ENCODE results near the gene UBE2I. TPM values are rescaled to one million over a fixed set of nuclear protein-coding genes. Genes with fewer than 3 reads are reported as not detected.
A peak's percentile ranks its signal among the peaks of the same experiment; 100 is the strongest.

The UBE2I gene
- total and polyA plus RNA-seq, 7 donors, result 38.4 to 95.3 (median 54.5) TPM

DNA sequence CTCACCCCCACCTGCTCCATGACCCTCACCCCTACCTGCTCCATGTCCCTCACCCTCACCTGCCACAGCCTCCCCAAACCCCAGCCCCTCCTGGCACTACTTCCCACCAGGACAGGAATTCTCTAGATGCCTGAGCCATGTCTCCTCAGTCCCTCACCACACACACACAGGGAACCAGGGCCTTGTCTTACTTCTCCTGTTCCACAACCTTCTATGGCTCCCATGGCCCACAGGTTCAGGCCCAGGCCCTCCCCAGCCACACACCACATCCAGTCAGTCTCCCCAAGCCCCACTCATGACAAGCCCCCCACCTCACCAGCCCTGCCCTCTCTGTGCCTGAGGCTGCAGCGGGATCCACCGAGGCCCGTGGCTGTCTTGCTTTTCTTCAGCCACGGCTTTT, 3.1 kb upstream of the UBE2I start:
- DNase-seq, result no peak
- H3K4me3 ChIP-seq, result no peak overlapping the region
- intact Hi-C loops (cut with DNase I), result loop anchor here (5.0 kb wide), 1 partner anchor 961 kb away; the partner anchor contains the start of gene RNPS1
- no peaks in the 10 kb centered on the region for H3K36me3 ChIP-seq
- H3K27me3 ChIP-seq, result peaks cover under 1 to 30% (median 16%) of the 10 kb centered on the region in 3 donors
- H3K4me1 ChIP-seq, result peaks cover 0 to 13% (median 11%) of the 10 kb centered on the region in 4 donors
- no peak for TF ChIP-seq POLR2A (IDR thresholded peaks at IDR 0.05)
- TF ChIP-seq POLR2AphosphoS5 (IDR thresholded peaks at IDR 0.05), result no peak
- no peak overlapping the region for H3K27ac ChIP-seq
- 69% methylated on average over 4 of the region's 4 CpGs for WGBS, 2 donors
- no peaks in the 10 kb centered on the region for H3K9me3 ChIP-seq

DNA sequence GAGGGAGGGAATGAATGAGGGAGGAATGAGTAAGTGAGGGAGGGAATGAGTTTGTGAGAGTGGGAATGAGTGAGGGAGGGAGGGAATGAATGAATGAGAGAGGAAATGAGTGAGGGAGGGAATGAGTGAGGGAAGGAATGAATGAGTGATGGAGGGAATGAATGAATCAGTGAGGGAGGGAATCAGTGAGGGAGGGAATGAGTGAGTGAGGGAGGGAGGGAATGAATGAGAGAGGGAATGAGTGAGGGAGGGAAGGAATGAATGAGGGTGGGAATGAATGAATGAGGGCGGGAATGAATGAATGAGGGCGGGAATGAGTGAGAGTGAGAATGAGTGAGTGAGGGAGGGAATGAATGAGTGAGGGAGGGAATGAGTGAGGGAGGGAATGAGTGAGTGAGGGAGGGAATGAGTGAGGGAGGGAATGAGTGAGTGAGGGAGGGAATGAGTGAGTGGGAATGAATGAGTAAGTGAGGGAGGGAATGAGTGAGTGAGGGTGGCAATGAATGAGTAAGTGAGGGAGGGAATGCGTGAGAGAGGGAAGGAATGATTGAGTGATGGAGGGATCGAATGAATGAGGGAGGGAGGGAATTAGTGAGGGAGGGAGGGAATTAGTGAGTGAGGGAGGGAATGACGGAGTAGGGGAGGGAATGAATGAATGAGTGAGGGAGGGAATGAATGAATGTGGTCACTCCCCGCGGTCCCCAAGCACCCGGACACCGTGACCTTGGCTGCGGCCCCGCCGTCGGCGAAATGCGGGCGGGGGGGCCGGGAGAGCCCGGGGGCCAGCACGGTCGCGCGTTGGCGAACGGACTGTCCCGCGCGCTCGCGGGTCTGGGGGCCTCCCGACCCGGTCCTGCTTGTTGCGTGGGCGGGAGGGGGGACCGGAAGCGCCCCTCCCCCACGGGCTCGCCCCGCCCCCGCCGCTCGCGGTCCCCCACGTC, 1.1 kb upstream of the UBE2I start:
- TF ChIP-seq, protein P1, sequence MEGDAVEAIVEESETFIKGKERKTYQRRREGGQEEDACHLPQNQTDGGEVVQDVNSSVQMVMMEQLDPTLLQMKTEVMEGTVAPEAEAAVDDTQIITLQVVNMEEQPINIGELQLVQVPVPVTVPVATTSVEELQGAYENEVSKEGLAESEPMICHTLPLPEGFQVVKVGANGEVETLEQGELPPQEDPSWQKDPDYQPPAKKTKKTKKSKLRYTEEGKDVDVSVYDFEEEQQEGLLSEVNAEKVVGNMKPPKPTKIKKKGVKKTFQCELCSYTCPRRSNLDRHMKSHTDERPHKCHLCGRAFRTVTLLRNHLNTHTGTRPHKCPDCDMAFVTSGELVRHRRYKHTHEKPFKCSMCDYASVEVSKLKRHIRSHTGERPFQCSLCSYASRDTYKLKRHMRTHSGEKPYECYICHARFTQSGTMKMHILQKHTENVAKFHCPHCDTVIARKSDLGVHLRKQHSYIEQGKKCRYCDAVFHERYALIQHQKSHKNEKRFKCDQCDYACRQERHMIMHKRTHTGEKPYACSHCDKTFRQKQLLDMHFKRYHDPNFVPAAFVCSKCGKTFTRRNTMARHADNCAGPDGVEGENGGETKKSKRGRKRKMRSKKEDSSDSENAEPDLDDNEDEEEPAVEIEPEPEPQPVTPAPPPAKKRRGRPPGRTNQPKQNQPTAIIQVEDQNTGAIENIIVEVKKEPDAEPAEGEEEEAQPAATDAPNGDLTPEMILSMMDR (IDR thresholded peaks at IDR 0.05), result no peak
- TF ChIP-seq POLR2AphosphoS5 (IDR thresholded peaks at IDR 0.05) (no peak), POLR2A (IDR thresholded peaks at IDR 0.05) (no peak), EP300 (IDR thresholded peaks at IDR 0.05) (no peak)
- 4% methylated on average over 42 of the region's 43 CpGs for WGBS, 2 donors
- H3K9me3 ChIP-seq, result no peaks in the 10 kb centered on the region
- peak overlapping the region; percentile 88 to 95 (median 94) for H3K27ac ChIP-seq
- peaks cover 0 to 10% (median 0%) of the 10 kb centered on the region in 3 donors for H3K27me3 ChIP-seq
- no peak for DNase-seq
- intact Hi-C loops (cut with DNase I), result loop anchor here (2.0 to 5.0 kb wide), 2 partner anchors 100 to 959 kb away; partner anchors contain the start of gene RNPS1
- H3K36me3 ChIP-seq, result peaks cover 0 to 10% (median 0%) of the 10 kb centered on the region in 4 donors
- H3K4me1 ChIP-seq, result peaks cover 0 to 32% (median 30%) of the 10 kb centered on the region in 4 donors
- peak overlapping the region; percentile 58 to 84 (median 73) for H3K4me3 ChIP-seq

DNA sequence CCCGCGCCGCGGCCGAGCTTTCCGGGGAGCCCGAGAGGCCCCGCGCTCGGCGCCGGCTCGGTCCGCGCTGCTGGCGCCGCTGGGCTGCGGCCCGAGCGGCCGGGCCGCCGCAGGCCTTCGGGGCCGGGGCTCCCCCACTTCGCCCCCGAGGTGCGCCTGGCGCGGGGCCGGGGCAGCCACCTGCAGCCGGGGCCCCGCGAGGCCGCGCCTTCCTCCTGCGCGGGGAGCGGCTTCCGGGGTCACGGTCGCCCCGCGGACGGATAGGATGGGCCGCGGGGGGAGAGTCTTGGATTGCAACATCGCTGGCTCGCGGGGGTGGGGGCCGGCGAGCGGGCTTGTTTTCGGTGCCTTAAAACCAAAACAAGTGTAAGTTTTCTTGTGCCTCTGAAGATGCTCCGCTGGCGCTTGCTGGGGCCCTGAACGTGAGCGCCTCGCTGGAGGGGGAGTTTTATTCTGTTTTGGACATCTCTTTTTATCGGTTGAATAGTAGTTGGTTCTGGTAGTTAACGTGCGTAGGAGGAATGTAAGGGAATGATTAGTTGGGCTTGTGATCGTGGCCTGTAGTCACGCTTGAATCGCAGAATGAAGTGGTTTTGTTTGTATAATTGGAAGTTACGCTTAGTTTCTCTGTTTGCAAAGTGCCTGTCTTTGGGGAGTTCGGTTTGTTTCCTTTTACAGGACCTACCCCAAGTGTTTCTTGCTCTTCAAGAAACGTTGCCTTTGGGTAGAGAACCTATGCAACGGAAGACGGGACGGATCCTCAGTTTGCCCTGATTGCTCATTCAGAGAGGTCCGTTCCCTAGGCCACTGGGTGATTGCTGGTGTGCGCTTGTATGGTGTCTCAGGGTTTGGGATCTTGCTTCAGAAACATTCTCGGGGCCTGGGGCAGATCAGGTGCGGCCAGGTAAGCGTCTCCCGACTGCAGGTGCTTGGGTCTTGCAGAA, 724 bp downstream of the UBE2I start:
- Histone ChIP-seq H3K27ac (peak overlapping the region; percentile 78 to 94 (median 90)), H3K4me3 (peak overlapping the region; percentile 72 to 84 (median 76)), H3K36me3 (peaks cover 13 to 25% (median 15%) of the 10 kb centered on the region in 4 donors), H3K4me1 (peaks cover 0 to 49% (median 43%) of the 10 kb centered on the region in 4 donors), H3K9me3 (no peaks in the 10 kb centered on the region), H3K27me3 (no peaks in the 10 kb centered on the region)
- intact Hi-C loops (cut with DNase I), result loop anchor here (2.0 to 5.0 kb wide), 3 partner anchors 42 to 957 kb away; partner anchors contain the start of genes GNPTG, RNPS1 and TSR3
- TF ChIP-seq, protein P1 (IDR thresholded peaks at IDR 0.05), result no peak
- TF ChIP-seq POLR2A (IDR thresholded peaks at IDR 0.05) (no peak), POLR2AphosphoS5 (IDR thresholded peaks at IDR 0.05) (peak in 1 of 4 donors; percentile 24), EP300 (IDR thresholded peaks at IDR 0.05) (no peak)
- WGBS, 2 donors, result 1% methylated on average over 77 of the region's 77 CpGs
- DNase-seq, result peak; percentile 89

DNA sequence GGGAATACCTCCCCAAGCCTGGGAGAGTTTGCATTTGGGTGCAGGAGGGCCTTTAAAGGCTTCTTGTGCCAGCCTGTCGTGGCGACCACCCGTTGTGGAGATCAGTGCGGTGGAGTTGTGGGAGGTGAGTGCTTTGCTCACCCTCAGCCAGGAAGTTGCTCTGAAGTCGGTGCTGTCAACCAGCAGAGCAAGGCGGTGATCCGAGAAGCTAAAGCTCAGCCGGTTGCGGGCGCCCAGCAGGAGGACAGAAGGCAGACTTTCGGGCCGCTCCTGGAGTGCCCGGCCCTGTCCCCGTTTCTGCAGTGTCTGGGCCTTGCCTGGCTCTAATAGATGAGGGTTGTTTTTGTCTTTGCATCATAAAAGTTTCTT, 1.4 kb downstream of the UBE2I start:
- TF ChIP-seq, protein P1 (IDR thresholded peaks at IDR 0.05), result no peak
- TF ChIP-seq POLR2A (IDR thresholded peaks at IDR 0.05) (no peak), POLR2AphosphoS5 (IDR thresholded peaks at IDR 0.05) (no peak), EP300 (IDR thresholded peaks at IDR 0.05) (no peak)
- WGBS, 2 donors, result 1% methylated on average over 14 of the region's 14 CpGs
- no peak for DNase-seq
- Histone ChIP-seq H3K9me3 (no peaks in the 10 kb centered on the region), H3K27me3 (no peaks in the 10 kb centered on the region), H3K4me3 (peak overlapping the region; percentile 72 to 84 (median 76)), H3K4me1 (peaks cover 0 to 50% (median 44%) of the 10 kb centered on the region in 4 donors), H3K36me3 (peaks cover 19 to 32% (median 21%) of the 10 kb centered on the region in 4 donors), H3K27ac (peak overlapping the region; percentile 78 to 94 (median 90))
- intact Hi-C loops (cut with DNase I), result loop anchor here (5.0 kb wide), 1 partner anchor 41 kb away; the partner anchor contains the start of genes GNPTG and TSR3
